ENCODE results near the gene FNDC3A.
A peak's percentile ranks its signal among the peaks of the same experiment; 100 is the strongest.

The FNDC3A gene

GRCh38 chr13:48993150-48993549, 17.4 kb downstream of the FNDC3A start:
- Histone ChIP-seq H3K36me3 (ENCODE audit: insufficient read depth, low read length) (no peaks in the 10 kb centered on the region), H3K9me3 (ENCODE audit: insufficient read depth, low read length, severe bottlenecking) (peaks cover 7% of the 10 kb centered on the region), H2AFZ (ENCODE audit: low read depth, low read length) (no peak overlapping the region), H3K4me2 (ENCODE audit: insufficient read depth, low read length) (no peak overlapping the region), H4K20me1 (ENCODE audit: insufficient read depth, low read length) (no peaks in the 10 kb centered on the region), H3K4me3 (ENCODE audit: low read depth in 1 of 2, low read length in 2 of 2) (no peak overlapping the region), H3K4me1 (ENCODE audit: insufficient read depth, low read length) (no peaks in the 10 kb centered on the region), H3K27me3 (ENCODE audit: insufficient read depth, low read length, poor library complexity) (no peaks in the 10 kb centered on the region), H3K9ac (ENCODE audit: low read depth, low read length) (no peak overlapping the region), H3K27ac (ENCODE audit: low read length) (no peak overlapping the region), H3K79me2 (ENCODE audit: insufficient read depth, low read length) (peaks cover 36% of the 10 kb centered on the region)
- TF ChIP-seq EZH2 (IDR thresholded peaks at IDR 0.05; ENCODE audit: borderline replicate concordance, low read depth, low read length, severe bottlenecking) (no peak), CTCF (IDR thresholded peaks at IDR 0.05; ENCODE audit: borderline replicate concordance, extremely low read depth, low read length, poor library complexity, severe bottlenecking) (no peak)
- no peak for ATAC-seq (ENCODE audit: insufficient read depth, low read depth)
- no peak for DNase-seq

GRCh38 chr13:48994706-48995105, 19.0 kb downstream of the FNDC3A start:
- H2AFZ ChIP-seq (ENCODE audit: low read depth, low read length): no peak overlapping the region
- ATAC-seq (ENCODE audit: insufficient read depth, low read depth): 0 out of 3 replicates have a peak, but pooled peaks have one; percentile 45
- no peaks in the 10 kb centered on the region for H3K4me1 ChIP-seq (ENCODE audit: insufficient read depth, low read length)
- TF ChIP-seq CTCF (IDR thresholded peaks at IDR 0.05; ENCODE audit: borderline replicate concordance, extremely low read depth, low read length, poor library complexity, severe bottlenecking): no peak
- no peak for TF ChIP-seq EZH2 (IDR thresholded peaks at IDR 0.05; ENCODE audit: borderline replicate concordance, low read depth, low read length, severe bottlenecking)
- H3K36me3 ChIP-seq (ENCODE audit: insufficient read depth, low read length): no peaks in the 10 kb centered on the region; the same call in 1 of the 2 replicates
- no peak overlapping the region for H3K9ac ChIP-seq (ENCODE audit: low read depth, low read length)
- H4K20me1 ChIP-seq (ENCODE audit: insufficient read depth, low read length): no peaks in the 10 kb centered on the region
- no peak overlapping the region for H3K27ac ChIP-seq (ENCODE audit: low read length)
- DNase-seq: no peak
- peaks cover 11% of the 10 kb centered on the region for H3K9me3 ChIP-seq (ENCODE audit: insufficient read depth, low read length, severe bottlenecking)
- H3K79me2 ChIP-seq (ENCODE audit: insufficient read depth, low read length): peaks cover 31% of the 10 kb centered on the region
- no peak overlapping the region for H3K4me3 ChIP-seq (ENCODE audit: low read depth in 1 of 2, low read length in 2 of 2)
- H3K4me2 ChIP-seq (ENCODE audit: insufficient read depth, low read length): no peak overlapping the region
- no peaks in the 10 kb centered on the region for H3K27me3 ChIP-seq (ENCODE audit: insufficient read depth, low read length, poor library complexity)

- no peaks in the 10 kb centered on the region for H4K20me1 ChIP-seq (ENCODE audit: insufficient read depth, low read length)
- H3K79me2 ChIP-seq (ENCODE audit: insufficient read depth, low read length): peaks cover 22% of the 10 kb centered on the region
- no peaks in the 10 kb centered on the region; the same call in 1 of the 2 replicates for H3K36me3 ChIP-seq (ENCODE audit: insufficient read depth, low read length)
Observed at GRCh38 chr13:48998641-48999292, 23.1 kb downstream of the FNDC3A start.

More at GRCh38 chr13:48998641-48999292, 23.1 kb downstream of the FNDC3A start:
- Histone ChIP-seq H2AFZ (ENCODE audit: low read depth, low read length) (no peak overlapping the region), H3K27ac (ENCODE audit: low read length) (no peak overlapping the region), H3K9me3 (ENCODE audit: insufficient read depth, low read length, severe bottlenecking) (peaks cover 13% of the 10 kb centered on the region), H3K4me2 (ENCODE audit: insufficient read depth, low read length) (no peak overlapping the region), H3K9ac (ENCODE audit: low read depth, low read length) (no peak overlapping the region), H3K4me3 (ENCODE audit: low read depth in 1 of 2, low read length in 2 of 2) (no peak overlapping the region), H3K4me1 (ENCODE audit: insufficient read depth, low read length) (no peaks in the 10 kb centered on the region), H3K27me3 (ENCODE audit: insufficient read depth, low read length, poor library complexity) (no peaks in the 10 kb centered on the region)
- TF ChIP-seq CTCF (IDR thresholded peaks at IDR 0.05; ENCODE audit: borderline replicate concordance, extremely low read depth, low read length, poor library complexity, severe bottlenecking) (no peak), EZH2 (IDR thresholded peaks at IDR 0.05; ENCODE audit: borderline replicate concordance, low read depth, low read length, severe bottlenecking) (no peak)
- ATAC-seq (ENCODE audit: insufficient read depth, low read depth) (no peak), DNase-seq (no peak)
